Measurements from ENCODE around the gene QPCTL. TPM values are rescaled to one million over a fixed set of nuclear protein-coding genes. Genes with fewer than 3 reads are reported as not detected.

QPCTL gene
- polyA plus RNA-seq, 1 of the 3 experiments (the other 2 are of a cell fraction), result 17.6 TPM

DNA sequence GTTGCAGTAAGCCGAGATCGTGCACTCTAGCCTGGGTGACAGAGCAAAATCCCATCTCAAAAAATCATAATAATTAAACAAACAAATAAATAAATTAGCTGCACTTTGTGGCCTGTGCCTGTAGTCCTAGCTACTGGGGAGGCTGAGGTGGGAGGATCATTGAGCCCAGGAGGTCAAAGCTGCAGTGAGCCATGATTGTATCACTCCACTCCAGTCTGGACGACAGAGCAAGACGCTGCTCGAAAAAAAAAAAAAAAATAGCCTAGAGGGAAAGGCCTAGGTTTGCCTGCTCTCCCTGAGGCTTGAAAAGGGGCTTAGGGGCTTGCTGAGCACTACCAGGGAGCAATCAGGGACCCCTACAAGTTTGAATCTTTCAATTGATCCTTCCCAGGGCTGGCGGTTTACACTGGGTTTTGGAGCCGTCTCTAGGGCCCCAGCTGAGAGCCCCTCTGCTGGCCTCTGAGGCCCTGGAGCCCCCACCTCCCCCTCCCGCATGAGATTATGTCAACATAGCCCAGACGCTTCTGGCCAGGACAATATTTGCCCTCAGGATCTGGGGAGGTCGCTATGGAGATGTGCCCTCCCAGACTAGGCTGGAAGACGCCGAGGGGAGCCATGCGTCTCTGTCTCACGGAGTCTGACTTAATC lies 34.8 kb upstream of the QPCTL start:
- H3K4me3 ChIP-seq (ENCODE audit: low read depth in 2 of 2, low read length in 1 of 2), result no peak overlapping the region
- H3F3A ChIP-seq (replicated peaks; ENCODE audit: insufficient read depth), result no peaks in the 10 kb centered on the region
- WGBS (ENCODE audit: low lambda C conversion rate), result 64% methylated on average over 10 of the region's 14 CpGs
- no peak overlapping the region for H2AFZ ChIP-seq (ENCODE audit: low read depth)
- no peak for TF ChIP-seq EZH2phosphoT487 (IDR thresholded peaks at IDR 0.05; ENCODE audit: borderline replicate concordance, low read depth)
- TF ChIP-seq NRF1 (IDR thresholded peaks at IDR 0.05; ENCODE audit: low read depth, low read length), result no peak
- H4K20me1 ChIP-seq (ENCODE audit: insufficient read depth), result no peaks in the 10 kb centered on the region
- peak; percentile 46 for DNase-seq
- H3K27me3 ChIP-seq (ENCODE audit: insufficient read depth), result no peaks in the 10 kb centered on the region
- H3K4me2 ChIP-seq, result no peak overlapping the region
- no peaks in the 10 kb centered on the region for H3K79me2 ChIP-seq (ENCODE audit: insufficient read depth)
- H3K9ac ChIP-seq, result no peak overlapping the region
- no peaks in the 10 kb centered on the region for H3K9me2 ChIP-seq
- CTCF ChIA-PET, result no interaction called here
- H3K36me3 ChIP-seq (replicated peaks in 1 of 2; ENCODE audit: control insufficient read depth in 1 of 2, insufficient read depth in 2 of 2, low read length in 1 of 2), result no peaks in the 10 kb centered on the region
- no peaks in the 10 kb centered on the region; a peak in 1 of 4 replicates for H3K4me1 ChIP-seq (ENCODE audit: control insufficient read depth in 1 of 2, insufficient read depth in 2 of 2, low read depth in 1 of 2, low read length in 1 of 2)
- H3K9me3 ChIP-seq, result no peaks in the 10 kb centered on the region
- POLR2A ChIA-PET, result no interaction called here
- H3K27ac ChIP-seq (ENCODE audit: low read depth in 2 of 2, low read length in 1 of 2), result no peak overlapping the region

DNA sequence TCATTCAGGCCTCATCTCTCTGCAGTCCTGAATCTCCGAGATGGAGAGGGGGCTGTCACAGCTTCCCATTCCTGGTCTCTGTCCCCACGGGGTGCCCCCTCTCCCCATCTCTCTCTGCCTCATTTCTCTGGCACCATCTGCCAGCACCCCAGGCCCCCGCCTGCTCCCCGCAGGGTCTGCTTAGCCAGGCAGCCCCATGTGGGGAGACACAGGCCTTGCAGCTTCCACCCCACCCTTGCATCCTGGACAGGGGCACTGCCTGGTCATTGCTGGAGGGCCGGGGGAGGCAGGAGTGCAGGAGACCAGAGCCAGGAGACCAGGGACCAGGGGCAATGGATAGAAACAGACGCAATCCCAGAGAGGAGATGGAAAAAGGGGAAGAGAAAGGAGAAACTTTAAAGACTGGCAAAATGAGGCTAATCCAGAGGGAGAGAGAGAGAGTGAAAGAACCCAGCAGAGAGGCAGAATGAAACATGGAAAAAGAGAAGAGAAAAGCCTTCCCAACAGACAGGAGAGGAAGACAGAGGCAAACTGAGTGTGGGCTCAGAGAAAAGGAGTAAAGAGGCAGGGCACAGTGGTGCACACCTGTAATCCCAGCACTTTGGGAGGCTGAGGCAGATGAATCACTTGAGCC lies 33.3 kb upstream of the QPCTL start:
- Histone ChIP-seq H3K79me2 (ENCODE audit: insufficient read depth) (no peaks in the 10 kb centered on the region), H3K4me2 (no peak overlapping the region), H4K20me1 (ENCODE audit: insufficient read depth) (no peaks in the 10 kb centered on the region), H3K9me2 (no peaks in the 10 kb centered on the region), H3K9me3 (no peaks in the 10 kb centered on the region), H3K4me3 (ENCODE audit: low read depth in 2 of 2, low read length in 1 of 2) (no peak overlapping the region), H2AFZ (ENCODE audit: low read depth) (no peak overlapping the region), H3K36me3 (replicated peaks in 1 of 2; ENCODE audit: control insufficient read depth in 1 of 2, insufficient read depth in 2 of 2, low read length in 1 of 2) (no peaks in the 10 kb centered on the region), H3F3A (replicated peaks; ENCODE audit: insufficient read depth) (no peaks in the 10 kb centered on the region), H3K27ac (ENCODE audit: low read depth in 2 of 2, low read length in 1 of 2) (no peak overlapping the region), H3K9ac (no peak overlapping the region), H3K27me3 (ENCODE audit: insufficient read depth) (no peaks in the 10 kb centered on the region), H3K4me1 (ENCODE audit: control insufficient read depth in 1 of 2, insufficient read depth in 2 of 2, low read depth in 1 of 2, low read length in 1 of 2) (no peaks in the 10 kb centered on the region; a peak in 1 of 4 replicates)
- WGBS (ENCODE audit: low lambda C conversion rate), result 58% methylated on average over 6 of the region's 6 CpGs
- ChIA-PET CTCF (interaction anchor here (1.1 kb wide), 1 partner anchor 21 kb away, joined by 3 read pairs; no protein-coding TSS in a partner anchor), POLR2A (no interaction called here)
- DNase-seq, result no peak
- TF ChIP-seq TEAD4 (IDR thresholded peaks at IDR 0.05; ENCODE audit: borderline replicate concordance, insufficient read depth) (no peak), RFX5 (IDR thresholded peaks at IDR 0.05; ENCODE audit: low read length) (no peak)

DNA sequence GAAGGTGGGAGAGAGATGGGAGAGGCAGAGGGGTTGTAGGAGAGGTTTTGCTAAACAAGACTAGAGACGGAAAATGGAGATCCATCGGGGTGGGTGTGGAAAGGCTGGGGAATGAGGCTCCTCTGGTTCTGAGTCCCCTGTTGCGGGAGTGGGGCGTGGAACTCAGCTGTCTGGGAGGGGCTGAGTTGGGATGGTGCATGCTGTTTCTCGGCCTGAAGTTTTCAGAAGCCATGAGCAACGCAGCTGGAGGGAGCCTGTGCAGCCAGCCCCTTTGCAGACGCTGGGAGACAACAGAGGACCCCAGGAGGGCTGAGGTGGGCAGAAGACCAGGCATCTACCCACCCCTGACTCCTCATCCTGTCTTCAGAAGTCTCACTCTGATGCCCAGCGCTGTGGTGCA lies 31.8 kb upstream of the QPCTL start:
- CTCF ChIA-PET, result interaction anchor here (1.9 kb wide), 1 partner anchor 18 kb away, joined by 4 read pairs; no protein-coding TSS in a partner anchor
- no peak for DNase-seq

More for the DNA sequence above, 31.8 kb upstream of the QPCTL start:
- Histone ChIP-seq H3K9me2 (no peaks in the 10 kb centered on the region), H3K9me3 (no peaks in the 10 kb centered on the region), H3K27ac (ENCODE audit: low read depth in 2 of 2, low read length in 1 of 2) (no peak overlapping the region), H3K4me2 (no peak overlapping the region), H2AFZ (ENCODE audit: low read depth) (no peak overlapping the region), H3K4me1 (ENCODE audit: control insufficient read depth in 1 of 2, insufficient read depth in 2 of 2, low read depth in 1 of 2, low read length in 1 of 2) (no peaks in the 10 kb centered on the region; a peak in 1 of 4 replicates), H4K20me1 (ENCODE audit: insufficient read depth) (no peaks in the 10 kb centered on the region), H3F3A (replicated peaks; ENCODE audit: insufficient read depth) (no peaks in the 10 kb centered on the region), H3K4me3 (ENCODE audit: low read depth in 2 of 2, low read length in 1 of 2) (no peak overlapping the region), H3K9ac (no peak overlapping the region), H3K79me2 (ENCODE audit: insufficient read depth) (no peaks in the 10 kb centered on the region), H3K27me3 (ENCODE audit: insufficient read depth) (no peaks in the 10 kb centered on the region), H3K36me3 (replicated peaks in 1 of 2; ENCODE audit: control insufficient read depth in 1 of 2, insufficient read depth in 2 of 2, low read length in 1 of 2) (no peaks in the 10 kb centered on the region)
- POLR2A ChIA-PET, result no interaction called here
- 57% methylated on average over 5 of the region's 8 CpGs for WGBS (ENCODE audit: low lambda C conversion rate)
- TF ChIP-seq FOXM1 (IDR thresholded peaks at IDR 0.05; ENCODE audit: low read depth) (no peak), RFX5 (IDR thresholded peaks at IDR 0.05; ENCODE audit: low read length) (no peak), TEAD4 (IDR thresholded peaks at IDR 0.05; ENCODE audit: borderline replicate concordance, insufficient read depth) (no peak), POLR2AphosphoS5 (IDR thresholded peaks at IDR 0.05; ENCODE audit: low read depth, low read length) (no peak), RXRA (IDR thresholded peaks at IDR 0.05; ENCODE audit: borderline replicate concordance, low read depth) (no peak), FOXJ3 (CRISPR knock-in tag; IDR thresholded peaks at IDR 0.05) (no peak), MEF2A (IDR thresholded peaks at IDR 0.05; ENCODE audit: borderline replicate concordance, low read depth) (no peak), NFIC (IDR thresholded peaks at IDR 0.05; ENCODE audit: borderline replicate concordance) (no peak), SIN3A (IDR thresholded peaks at IDR 0.05; ENCODE audit: borderline replicate concordance, low read depth, low read length) (no peak), RCOR1 (IDR thresholded peaks at IDR 0.05; ENCODE audit: low read length) (no peak), GATA2 (CRISPR knock-in tag; IDR thresholded peaks at IDR 0.05) (no peak)
- TF ChIP-seq, protein P1, sequence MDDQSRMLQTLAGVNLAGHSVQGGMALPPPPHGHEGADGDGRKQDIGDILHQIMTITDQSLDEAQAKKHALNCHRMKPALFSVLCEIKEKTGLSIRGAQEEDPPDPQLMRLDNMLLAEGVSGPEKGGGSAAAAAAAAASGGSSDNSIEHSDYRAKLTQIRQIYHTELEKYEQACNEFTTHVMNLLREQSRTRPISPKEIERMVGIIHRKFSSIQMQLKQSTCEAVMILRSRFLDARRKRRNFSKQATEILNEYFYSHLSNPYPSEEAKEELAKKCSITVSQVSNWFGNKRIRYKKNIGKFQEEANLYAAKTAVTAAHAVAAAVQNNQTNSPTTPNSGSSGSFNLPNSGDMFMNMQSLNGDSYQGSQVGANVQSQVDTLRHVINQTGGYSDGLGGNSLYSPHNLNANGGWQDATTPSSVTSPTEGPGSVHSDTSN (IDR thresholded peaks at IDR 0.05), result no peak
- TF ChIP-seq, protein P2, sequence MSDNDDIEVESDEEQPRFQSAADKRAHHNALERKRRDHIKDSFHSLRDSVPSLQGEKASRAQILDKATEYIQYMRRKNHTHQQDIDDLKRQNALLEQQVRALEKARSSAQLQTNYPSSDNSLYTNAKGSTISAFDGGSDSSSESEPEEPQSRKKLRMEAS (IDR thresholded peaks at IDR 0.05; ENCODE audit: low read depth), result no peak
- TF ChIP-seq, protein P3, sequence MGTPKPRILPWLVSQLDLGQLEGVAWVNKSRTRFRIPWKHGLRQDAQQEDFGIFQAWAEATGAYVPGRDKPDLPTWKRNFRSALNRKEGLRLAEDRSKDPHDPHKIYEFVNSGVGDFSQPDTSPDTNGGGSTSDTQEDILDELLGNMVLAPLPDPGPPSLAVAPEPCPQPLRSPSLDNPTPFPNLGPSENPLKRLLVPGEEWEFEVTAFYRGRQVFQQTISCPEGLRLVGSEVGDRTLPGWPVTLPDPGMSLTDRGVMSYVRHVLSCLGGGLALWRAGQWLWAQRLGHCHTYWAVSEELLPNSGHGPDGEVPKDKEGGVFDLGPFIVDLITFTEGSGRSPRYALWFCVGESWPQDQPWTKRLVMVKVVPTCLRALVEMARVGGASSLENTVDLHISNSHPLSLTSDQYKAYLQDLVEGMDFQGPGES (IDR thresholded peaks at IDR 0.05; ENCODE audit: low read depth, low read length), result no peak

All from SK-N-SH (cell line).